Fibroblast of skin of abdomen (primary cell): Measurements from ENCODE around the gene PNPLA7.
"Not testable (repeated sequence)": the region's sequence is repeated elsewhere in the genome, so short reads cannot be mapped to it uniquely, and the experiment has no call there.

Experiments used
- DNase-seq: peaks from one replicate; pipeline ENCODE4 v3.0.0-alpha.2; 2013

Gene PNPLA7

GRCh38 chr9:137575364-137575715, 25.1 kb upstream of the PNPLA7 start:
- no peak for DNase-seq

GRCh38 chr9:137574192-137574591, 24.0 kb upstream of the PNPLA7 start:
- DNase-seq, result no peak

GRCh38 chr9:137570566-137570965, 20.4 kb upstream of the PNPLA7 start:
- DNase-seq, result no peak

GRCh38 chr9:137569609-137570203, 19.5 kb upstream of the PNPLA7 start:
- DNase-seq, result no peak

- not testable (repeated sequence) for DNase-seq
Measured at GRCh38 chr9:137568445-137568844, 18.2 kb upstream of the PNPLA7 start.

GRCh38 chr9:137564817-137565411, 14.7 kb upstream of the PNPLA7 start:
- no peak for DNase-seq

- DNase-seq, result no peak
Measured at GRCh38 chr9:137564134-137564533, 13.9 kb upstream of the PNPLA7 start.

GRCh38 chr9:137558127-137558526, 7.9 kb upstream of the PNPLA7 start:
- no peak for DNase-seq

GRCh38 chr9:137556069-137556838, 6.1 kb upstream of the PNPLA7 start:
- no peak for DNase-seq

GRCh38 chr9:137555179-137555578, 5.0 kb upstream of the PNPLA7 start:
- DNase-seq, result no peak

GRCh38 chr9:137554349-137554748, 4.1 kb upstream of the PNPLA7 start:
- DNase-seq, result no peak

- DNase-seq, result not testable (repeated sequence)
Measured at GRCh38 chr9:137553654-137554053, 3.5 kb upstream of the PNPLA7 start.

GRCh38 chr9:137552022-137552768, 2.0 kb upstream of the PNPLA7 start:
- DNase-seq, result no peak

GRCh38 chr9:137551264-137552021, 1.2 kb upstream of the PNPLA7 start, which contains the start of gene MRPL41:
Gene MRPL41, plus strand, starts transcription at chr9:137551879. Its CDS starts 203 bp downstream, at chr9:137552082.
- peak; percentile 87 for DNase-seq

GRCh38 chr9:137550958-137551263, 709 bp upstream of the PNPLA7 start:
- not testable (repeated sequence) for DNase-seq

- DNase-seq, result no peak
Measured at GRCh38 chr9:137547687-137548543, 2.3 kb downstream of the PNPLA7 start.

- DNase-seq, result no peak
Measured at GRCh38 chr9:137545123-137545522, 5.1 kb downstream of the PNPLA7 start.

GRCh38 chr9:137544176-137544760, 5.9 kb downstream of the PNPLA7 start:
- DNase-seq, result no peak

- DNase-seq, result no peak
Measured at GRCh38 chr9:137543237-137543963, 6.8 kb downstream of the PNPLA7 start.

- DNase-seq, result no peak
Measured at GRCh38 chr9:137542486-137542885, 7.7 kb downstream of the PNPLA7 start.
